Measurements from ENCODE around the gene SPRTN.

DNA sequence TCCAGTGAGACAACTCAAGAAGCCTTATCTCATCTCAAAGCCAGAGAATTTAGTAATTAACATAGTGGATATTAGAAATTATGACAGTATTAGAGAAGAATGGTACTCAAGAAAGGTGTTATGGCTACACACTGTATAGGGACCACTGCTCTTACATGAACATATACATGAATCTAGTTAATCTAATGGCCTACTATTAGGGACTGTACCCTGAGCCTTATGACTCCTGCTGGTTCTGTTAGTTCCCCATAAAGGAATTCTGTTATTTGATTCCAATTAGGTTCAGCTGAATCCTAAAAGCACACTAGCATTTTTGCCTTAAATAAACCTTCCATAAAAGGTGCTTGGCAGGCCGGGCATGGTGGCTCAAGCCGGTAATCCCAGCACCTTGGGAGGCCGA, 44.3 kb downstream of the SPRTN start:
- TF ChIP-seq, protein P1, sequence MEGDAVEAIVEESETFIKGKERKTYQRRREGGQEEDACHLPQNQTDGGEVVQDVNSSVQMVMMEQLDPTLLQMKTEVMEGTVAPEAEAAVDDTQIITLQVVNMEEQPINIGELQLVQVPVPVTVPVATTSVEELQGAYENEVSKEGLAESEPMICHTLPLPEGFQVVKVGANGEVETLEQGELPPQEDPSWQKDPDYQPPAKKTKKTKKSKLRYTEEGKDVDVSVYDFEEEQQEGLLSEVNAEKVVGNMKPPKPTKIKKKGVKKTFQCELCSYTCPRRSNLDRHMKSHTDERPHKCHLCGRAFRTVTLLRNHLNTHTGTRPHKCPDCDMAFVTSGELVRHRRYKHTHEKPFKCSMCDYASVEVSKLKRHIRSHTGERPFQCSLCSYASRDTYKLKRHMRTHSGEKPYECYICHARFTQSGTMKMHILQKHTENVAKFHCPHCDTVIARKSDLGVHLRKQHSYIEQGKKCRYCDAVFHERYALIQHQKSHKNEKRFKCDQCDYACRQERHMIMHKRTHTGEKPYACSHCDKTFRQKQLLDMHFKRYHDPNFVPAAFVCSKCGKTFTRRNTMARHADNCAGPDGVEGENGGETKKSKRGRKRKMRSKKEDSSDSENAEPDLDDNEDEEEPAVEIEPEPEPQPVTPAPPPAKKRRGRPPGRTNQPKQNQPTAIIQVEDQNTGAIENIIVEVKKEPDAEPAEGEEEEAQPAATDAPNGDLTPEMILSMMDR (conservative IDR thresholded peaks at IDR 0.05; ENCODE audit: low read depth, low read length): no peak
- TF ChIP-seq RAD21 (IDR thresholded peaks at IDR 0.05; ENCODE audit: low read length): no peak
- no peak for TF ChIP-seq POLR2A (IDR thresholded peaks at IDR 0.05; ENCODE audit: low read depth, low read length)
- TF ChIP-seq MXI1 (IDR thresholded peaks at IDR 0.05; ENCODE audit: borderline replicate concordance, low read depth, low read length): no peak
- TF ChIP-seq, protein P2, sequence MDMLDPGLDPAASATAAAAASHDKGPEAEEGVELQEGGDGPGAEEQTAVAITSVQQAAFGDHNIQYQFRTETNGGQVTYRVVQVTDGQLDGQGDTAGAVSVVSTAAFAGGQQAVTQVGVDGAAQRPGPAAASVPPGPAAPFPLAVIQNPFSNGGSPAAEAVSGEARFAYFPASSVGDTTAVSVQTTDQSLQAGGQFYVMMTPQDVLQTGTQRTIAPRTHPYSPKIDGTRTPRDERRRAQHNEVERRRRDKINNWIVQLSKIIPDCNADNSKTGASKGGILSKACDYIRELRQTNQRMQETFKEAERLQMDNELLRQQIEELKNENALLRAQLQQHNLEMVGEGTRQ (IDR thresholded peaks at IDR 0.05; ENCODE audit: low read depth, low read length): no peak
- TF ChIP-seq SMC3 (IDR thresholded peaks at IDR 0.05; ENCODE audit: low read depth, low read length): no peak
- TF ChIP-seq RCOR1 (IDR thresholded peaks at IDR 0.05; ENCODE audit: insufficient replicate concordance, low read length): no peak
- no peak for TF ChIP-seq MAZ (IDR thresholded peaks at IDR 0.05; ENCODE audit: borderline replicate concordance, low read depth, low read length)
